ENCODE measurements around the gene ABI3BP.

GRCh38 chr3:100715176-100715575, 278.0 kb downstream of the ABI3BP start:
- no peak for TF ChIP-seq CTCF (IDR thresholded peaks at IDR 0.05)
- no peak for TF ChIP-seq POLR2A (IDR thresholded peaks at IDR 0.05)
- TF ChIP-seq POLR2AphosphoS5 (IDR thresholded peaks at IDR 0.05): no peak

Measured in upper lobe of left lung (tissue), 4 donors.